Immature natural killer cell (primary cell): Measurements from ENCODE around the gene GMEB2. TPM values are rescaled to one million over a fixed set of nuclear protein-coding genes. Genes with fewer than 3 reads are reported as not detected.

Experiments used
- DNase-seq, 3 donors: peaks; one replicate each; pipeline ENCODE4 v3.0.0; 2022; ENCODE audit warnings: mixed read lengths in 1 of 3
- H3K27ac Mint-ChIP-seq, 6 donors: one replicate each; pipeline ENCODE4 v1.8.0; 2020; ENCODE audit warnings: mixed read lengths in 6 of 6, mild to moderate bottlenecking in 5 of 6, inconsistent platforms in 4 of 6, moderate library complexity in 3 of 6
- H3K27me3 Mint-ChIP-seq, 3 donors: one replicate each; pipeline ENCODE4 v1.8.0; 2020 to 2021; ENCODE audit warnings: low read depth in 3 of 3, mild to moderate bottlenecking in 3 of 3, mixed read lengths in 3 of 3, moderate library complexity in 3 of 3, inconsistent platforms in 1 of 3
- H3K36me3 Mint-ChIP-seq, 3 donors: one replicate each; pipeline ENCODE4 v1.8.0; 2020; ENCODE audit warnings: mixed read lengths in 3 of 3, inconsistent platforms in 2 of 3, mild to moderate bottlenecking in 2 of 3
- H3K4me1 Mint-ChIP-seq, 2 donors: one replicate each; pipeline ENCODE4 v1.8.0; 2020; ENCODE audit warnings: inconsistent platforms in 2 of 2, mild to moderate bottlenecking in 2 of 2, mixed read lengths in 2 of 2, moderate library complexity in 1 of 2
- H3K4me3 Mint-ChIP-seq, 5 donors: one replicate each; pipeline ENCODE4 v1.8.0; 2020; ENCODE audit warnings: mild to moderate bottlenecking in 5 of 5, mixed read lengths in 5 of 5, inconsistent platforms in 3 of 5, moderate library complexity in 3 of 5
- H3K9me3 Mint-ChIP-seq, 6 donors: one replicate each; pipeline ENCODE4 v1.8.0; 2020; ENCODE audit warnings: mild to moderate bottlenecking in 6 of 6, mixed read lengths in 6 of 6, inconsistent platforms in 4 of 6, moderate library complexity in 3 of 6
- polyA plus RNA-seq, 3 donors: library from polyadenylated mRNA; unstranded; fragments of 300-500 nt; fragmentation: Illumina TruSeq; gene quantifications; one replicate each; pipeline ENCODE4 v1.2.3, GENCODE V29; 2021

GMEB2 gene
- polyA plus RNA-seq, 3 donors from 2014 or later, result 2.7 to 11.4 TPM; not detected in 1

DNA sequence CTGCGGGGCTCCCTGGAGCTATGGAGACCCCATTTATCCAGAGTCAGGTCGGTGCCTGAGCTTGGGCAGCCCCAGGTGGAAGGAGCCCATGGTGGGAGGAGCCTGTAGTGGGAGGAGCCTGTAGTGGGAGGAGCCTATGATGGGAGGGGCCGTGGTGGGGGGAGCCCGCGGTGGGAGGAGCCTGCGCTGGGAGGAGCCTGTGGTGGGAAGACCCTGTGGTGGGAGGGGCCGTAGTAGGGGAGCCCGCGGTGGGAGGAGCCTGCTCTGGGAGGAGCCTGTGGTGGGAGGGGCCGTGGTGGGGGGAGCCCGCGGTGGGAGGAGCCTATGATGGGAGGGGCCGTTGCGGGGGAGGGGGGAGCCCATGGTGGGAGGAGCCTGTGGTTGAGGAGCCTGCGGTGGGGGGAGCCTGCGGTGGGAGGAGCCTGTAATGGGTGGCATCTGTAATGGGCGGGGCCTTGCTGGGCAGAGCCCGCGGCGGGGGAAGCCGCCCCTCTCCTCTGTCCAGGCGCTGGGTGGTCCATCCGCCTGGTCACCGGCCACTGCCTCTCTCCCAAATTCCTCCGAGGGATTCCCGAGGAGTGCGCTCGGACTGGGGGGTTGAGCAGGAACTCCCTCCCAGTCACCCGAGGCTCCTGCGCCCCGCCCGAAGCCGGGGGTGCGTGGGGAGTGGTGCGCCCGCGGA is 73.5 kb downstream of the GMEB2 start:
- peaks cover 12 to 17% of the 10 kb centered on the region in 2 donors for H3K4me1 Mint-ChIP-seq
- peak overlapping the region; percentile 33 to 71 (median 65) for H3K4me3 Mint-ChIP-seq
- no peaks in the 10 kb centered on the region for H3K36me3 Mint-ChIP-seq
- no peaks in the 10 kb centered on the region for H3K9me3 Mint-ChIP-seq
- H3K27ac Mint-ChIP-seq, result peak overlapping the region in 3 of 6 donors; percentile 65 to 82 (median 72)
- DNase-seq, result peak; percentile 74 to 76 (median 74)
- H3K27me3 Mint-ChIP-seq, result peaks cover 3 to 17% (median 10%) of the 10 kb centered on the region in 3 donors

- peak overlapping the region; percentile 33 to 72 (median 70) for H3K4me3 Mint-ChIP-seq
- peak overlapping the region in 5 of 6 donors; percentile 8 to 83 (median 72) for H3K27ac Mint-ChIP-seq
- H3K9me3 Mint-ChIP-seq, result no peaks in the 10 kb centered on the region
- no peaks in the 10 kb centered on the region for H3K36me3 Mint-ChIP-seq
- peaks cover 12 to 17% of the 10 kb centered on the region in 2 donors for H3K4me1 Mint-ChIP-seq
- peak; percentile 46 to 54 (median 51) for DNase-seq
- peaks cover 3 to 17% (median 10%) of the 10 kb centered on the region in 3 donors for H3K27me3 Mint-ChIP-seq
Observed at GRCh38 chr20:63552481-63553249, 74.2 kb downstream of the GMEB2 start.

GRCh38 chr20:63551068-63551467 is 75.8 kb downstream of the GMEB2 start:
- peaks cover 12 to 17% of the 10 kb centered on the region in 2 donors for H3K4me1 Mint-ChIP-seq
- H3K9me3 Mint-ChIP-seq, result no peaks in the 10 kb centered on the region
- no peak overlapping the region for H3K4me3 Mint-ChIP-seq
- H3K27me3 Mint-ChIP-seq, result peaks cover 6 to 14% (median 7%) of the 10 kb centered on the region in 3 donors
- no peaks in the 10 kb centered on the region for H3K36me3 Mint-ChIP-seq
- no peak for DNase-seq
- peak overlapping the region in 1 of 6 donors; percentile 1 for H3K27ac Mint-ChIP-seq

GRCh38 chr20:63549679-63550282 is 77.1 kb downstream of the GMEB2 start:
- Mint-ChIP-seq H3K27ac (no peak overlapping the region), H3K4me1 (peaks cover 12 to 17% of the 10 kb centered on the region in 2 donors), H3K4me3 (no peak overlapping the region), H3K9me3 (no peaks in the 10 kb centered on the region), H3K27me3 (peaks cover 5 to 17% (median 6%) of the 10 kb centered on the region in 3 donors), H3K36me3 (no peaks in the 10 kb centered on the region)
- DNase-seq, result no peak

- Mint-ChIP-seq H3K36me3 (no peaks in the 10 kb centered on the region), H3K4me1 (peaks cover 12 to 14% of the 10 kb centered on the region in 2 donors), H3K9me3 (no peaks in the 10 kb centered on the region), H3K27ac (no peak overlapping the region), H3K4me3 (no peak overlapping the region), H3K27me3 (peaks cover 5 to 17% (median 6%) of the 10 kb centered on the region in 3 donors)
- no peak for DNase-seq
Observed at GRCh38 chr20:63549019-63549418, 77.9 kb downstream of the GMEB2 start.

DNA sequence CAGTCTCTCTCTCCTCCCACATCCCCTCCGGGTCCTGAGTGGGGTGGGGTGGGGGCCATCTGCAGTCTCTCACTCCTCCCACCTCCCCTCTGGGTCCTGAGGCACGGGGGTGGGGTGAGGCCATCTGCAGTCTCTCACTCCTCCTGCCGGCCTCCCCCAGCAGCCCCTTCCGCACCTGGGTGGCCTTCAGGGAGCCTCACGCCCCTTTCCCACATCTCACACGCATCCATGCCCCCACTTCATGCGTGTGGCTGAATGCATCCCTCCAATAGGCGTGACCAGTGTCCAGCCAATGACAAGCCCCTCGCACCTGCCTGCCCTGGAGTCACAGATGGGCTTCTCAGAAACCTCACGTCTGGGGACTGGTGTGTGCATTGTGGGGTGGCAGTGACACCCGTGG is 78.4 kb downstream of the GMEB2 start:
- H3K27me3 Mint-ChIP-seq, result peaks cover 5 to 17% (median 6%) of the 10 kb centered on the region in 3 donors
- peaks cover 12 to 14% of the 10 kb centered on the region in 2 donors for H3K4me1 Mint-ChIP-seq
- no peak for DNase-seq
- no peak overlapping the region for H3K4me3 Mint-ChIP-seq
- H3K27ac Mint-ChIP-seq, result no peak overlapping the region
- no peaks in the 10 kb centered on the region for H3K9me3 Mint-ChIP-seq
- H3K36me3 Mint-ChIP-seq, result peaks cover 0 to 4% (median 0%) of the 10 kb centered on the region in 3 donors

DNA sequence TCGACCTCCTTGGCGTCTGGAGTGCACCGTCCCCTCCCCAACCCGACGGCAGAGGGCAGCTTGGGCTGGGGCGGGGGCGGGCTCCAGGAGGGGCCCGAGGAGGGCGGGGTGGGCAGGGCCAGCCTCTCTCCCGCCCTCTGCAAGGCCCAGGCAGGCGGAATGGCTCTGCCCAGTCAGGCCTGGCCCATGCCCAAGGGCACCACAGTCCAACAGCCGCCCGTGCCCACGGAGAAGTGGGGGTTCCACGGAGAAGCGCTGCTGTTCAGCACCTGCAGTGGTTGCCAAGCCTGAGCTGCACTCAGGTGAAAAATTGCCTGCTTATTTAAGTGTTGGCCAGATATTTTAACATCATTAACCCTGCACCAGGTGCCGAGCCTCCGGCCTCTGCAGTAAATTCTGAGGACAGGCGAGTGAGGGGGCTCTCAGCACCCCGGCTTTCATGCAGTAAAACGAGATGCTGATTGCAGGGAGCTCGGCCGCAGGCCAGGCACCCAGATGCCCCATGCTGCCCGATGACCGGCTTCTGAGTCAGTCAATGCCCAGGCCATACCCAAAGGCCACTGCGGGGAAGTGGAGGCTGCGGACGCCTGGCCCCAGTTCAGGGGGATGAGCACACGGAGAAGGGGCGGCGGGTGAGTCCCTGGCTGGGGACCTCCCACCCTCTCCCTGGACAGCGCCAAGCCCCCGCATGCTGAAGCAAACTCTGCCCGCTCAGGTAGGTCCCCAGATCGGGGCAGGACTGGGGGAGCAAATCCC is 79.0 kb downstream of the GMEB2 start, which contains the start of gene SRMS:
SRMS (minus strand) TSS at position 25 of the 756 bp plus-strand sequence. CDS start 286 bp downstream, outside the sequence.
- Mint-ChIP-seq H3K9me3 (no peaks in the 10 kb centered on the region), H3K4me1 (peaks cover 8 to 9% of the 10 kb centered on the region in 2 donors), H3K27ac (no peak within 1 kb of the TSS)

DNA sequence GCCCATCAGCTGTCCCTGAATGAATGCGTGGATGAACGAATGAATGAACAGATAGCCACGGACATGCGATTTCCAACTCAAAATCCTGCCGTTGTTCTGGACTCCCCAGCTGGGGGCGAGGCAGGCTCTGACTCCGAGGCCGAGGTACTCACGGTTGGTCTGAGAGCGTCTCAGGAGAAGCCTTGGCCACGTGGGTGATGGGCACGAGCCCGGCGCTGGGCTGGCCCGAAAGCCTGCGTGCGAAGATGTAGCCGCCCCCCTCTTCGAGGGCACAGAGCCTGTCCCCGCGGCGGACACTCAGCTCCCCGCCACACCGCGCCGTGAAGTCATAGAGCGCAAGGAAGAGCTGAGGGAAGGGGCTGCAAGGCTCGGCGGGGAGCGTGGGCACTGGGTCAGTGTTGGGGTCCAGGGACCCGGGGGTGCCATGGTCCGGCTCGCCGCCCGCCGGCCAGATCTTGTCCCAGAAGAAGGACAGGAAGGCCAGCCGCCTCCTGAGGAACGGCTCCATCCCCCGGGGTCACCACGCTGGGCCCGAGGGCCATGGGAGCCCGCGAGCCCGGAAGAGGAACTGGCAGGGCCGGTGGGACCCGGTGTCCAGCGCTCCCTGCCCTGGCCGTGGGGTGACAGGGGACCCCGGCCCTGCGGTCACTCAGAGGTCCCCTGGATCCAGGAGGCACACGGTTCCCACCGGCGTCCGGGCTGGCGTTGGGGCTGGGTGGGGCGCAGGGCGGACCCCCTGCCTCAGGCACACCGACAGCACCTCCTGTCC is 79.8 kb downstream of the GMEB2 start:
- Mint-ChIP-seq H3K27ac (no peak overlapping the region), H3K36me3 (peaks cover 0 to 5% (median 0%) of the 10 kb centered on the region in 3 donors), H3K4me1 (peaks cover under 1 to 3% of the 10 kb centered on the region in 2 donors), H3K27me3 (peaks cover 2 to 6% (median 6%) of the 10 kb centered on the region in 3 donors), H3K9me3 (no peaks in the 10 kb centered on the region), H3K4me3 (no peak overlapping the region)
- no peak for DNase-seq

More for the DNA sequence above, 79.0 kb downstream of the GMEB2 start, which contains the start of gene SRMS:
- peaks cover 0 to 5% (median 0%) of the 10 kb centered on the region in 3 donors for H3K36me3 Mint-ChIP-seq
- DNase-seq, result no peak
- no peak within 1 kb of the TSS for H3K4me3 Mint-ChIP-seq
- peaks cover 2 to 12% (median 6%) of the 10 kb centered on the region in 3 donors for H3K27me3 Mint-ChIP-seq

- H3K27ac Mint-ChIP-seq, result no peak overlapping the region
- DNase-seq, result no peak
- no peak overlapping the region for H3K4me3 Mint-ChIP-seq
- H3K27me3 Mint-ChIP-seq, result peaks cover 2 to 6% (median 6%) of the 10 kb centered on the region in 3 donors
- H3K4me1 Mint-ChIP-seq, result peaks cover 0 to 2% of the 10 kb centered on the region in 2 donors
- H3K9me3 Mint-ChIP-seq, result no peaks in the 10 kb centered on the region
- H3K36me3 Mint-ChIP-seq, result peaks cover 0 to 5% (median 0%) of the 10 kb centered on the region in 3 donors
Observed at GRCh38 chr20:63546256-63546955, 80.5 kb downstream of the GMEB2 start.

GRCh38 chr20:63545814-63546213 is 81.1 kb downstream of the GMEB2 start:
- Mint-ChIP-seq H3K9me3 (no peaks in the 10 kb centered on the region), H3K27me3 (peaks cover 2 to 6% (median 5%) of the 10 kb centered on the region in 3 donors), H3K4me1 (no peaks in the 10 kb centered on the region), H3K36me3 (peaks cover 0 to 5% (median 0%) of the 10 kb centered on the region in 3 donors), H3K4me3 (no peak overlapping the region), H3K27ac (no peak overlapping the region)
- no peak for DNase-seq

GRCh38 chr20:63544958-63545516 is 81.9 kb downstream of the GMEB2 start:
- no peaks in the 10 kb centered on the region for H3K9me3 Mint-ChIP-seq
- H3K36me3 Mint-ChIP-seq, result peaks cover 0 to 5% (median 0%) of the 10 kb centered on the region in 3 donors
- DNase-seq, result no peak
- H3K27ac Mint-ChIP-seq, result no peak overlapping the region
- no peaks in the 10 kb centered on the region for H3K4me1 Mint-ChIP-seq
- peaks cover 2 to 6% (median 5%) of the 10 kb centered on the region in 3 donors for H3K27me3 Mint-ChIP-seq
- no peak overlapping the region for H3K4me3 Mint-ChIP-seq
